Measurements from ENCODE around the gene KDM2B. TPM values are rescaled to one million over a fixed set of nuclear protein-coding genes. Genes with fewer than 3 reads are reported as not detected.

KDM2B gene
- total and polyA plus RNA-seq, 2 of the 8 experiments (the other 6 are each of a cell fraction or from before 2014, with no cell fraction given), result 111 to 162 TPM

GRCh38 chr12:121520119-121520518 lies 60.7 kb downstream of the KDM2B start:
- H3K18ac ChIP-seq (ENCODE audit: extremely low read depth, low read length), result no peak overlapping the region
- FAIRE-seq, result no peak
- H3K4ac ChIP-seq (replicated peaks; ENCODE audit: insufficient read length, low read depth, low read length), result no peak overlapping the region
- no peak overlapping the region for H3K9ac ChIP-seq (replicated peaks in 1 of 4; ENCODE audit: extremely low read depth in 1 of 4, low read depth in 3 of 4, low read length in 3 of 4)
- H3K56ac ChIP-seq (replicated peaks; ENCODE audit: insufficient read length, low read depth, low read length), result no peak overlapping the region
- H3K36me3 ChIP-seq (ENCODE audit: control insufficient read depth in 2 of 4, insufficient read depth in 4 of 4, low read length in 3 of 4), result peaks cover 9 to 41% (median 19%) of the 10 kb centered on the region in 4 experiments; a peak in 5 of 8 replicates
- no peaks in the 10 kb centered on the region for H3K23me2 ChIP-seq (ENCODE audit: low read depth, low read length)
- H2BK120ac ChIP-seq (replicated peaks; ENCODE audit: low read depth, low read length), result no peak overlapping the region
- peaks cover 0 to 29% of the 10 kb centered on the region in 2 experiments; a peak in 1 of 4 replicates for H3K79me2 ChIP-seq (ENCODE audit: control insufficient read depth in 1 of 2, insufficient read depth in 2 of 2, low read length in 2 of 2)
- TF ChIP-seq BRCA1 (IDR thresholded peaks at IDR 0.05; ENCODE audit: low read depth, low read length) (no peak), EZH2 (IDR thresholded peaks at IDR 0.05; ENCODE audit: low read depth, low read length, severe bottlenecking) (no peak), NANOG (IDR thresholded peaks at IDR 0.05; ENCODE audit: insufficient read depth, low read depth, low read length, poor library complexity, severe bottlenecking) (no peak), RFX5 (IDR thresholded peaks at IDR 0.05; ENCODE audit: borderline replicate concordance, low read depth, low read length) (no peak), BCL11A (IDR thresholded peaks at IDR 0.05; ENCODE audit: low read depth in 2 of 2, low read length in 2 of 2) (no peak), SIRT6 (IDR thresholded peaks at IDR 0.05; ENCODE audit: low read length) (no peak), KDM4A (IDR thresholded peaks at IDR 0.05; ENCODE audit: low read depth, low read length, severe bottlenecking) (no peak), CREB1 (IDR thresholded peaks at IDR 0.05) (no peak), CTBP2 (IDR thresholded peaks at IDR 0.05; ENCODE audit: borderline replicate concordance, insufficient read depth, insufficient read length, low read length) (no peak)
- TF ChIP-seq, protein P1, sequence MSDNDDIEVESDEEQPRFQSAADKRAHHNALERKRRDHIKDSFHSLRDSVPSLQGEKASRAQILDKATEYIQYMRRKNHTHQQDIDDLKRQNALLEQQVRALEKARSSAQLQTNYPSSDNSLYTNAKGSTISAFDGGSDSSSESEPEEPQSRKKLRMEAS (IDR thresholded peaks at IDR 0.05), result no peak
- ChIA-PET CTCF (ENCODE audit: partially characterized antibody) (no interaction called here), POLR2A (ENCODE audit: partially characterized antibody) (interaction anchor here (1.1 kb wide), 1 partner anchor 63 kb away, joined by 3 read pairs; no protein-coding TSS in a partner anchor)
- peaks cover 15% of the 10 kb centered on the region for H3K79me1 ChIP-seq (ENCODE audit: low read depth, low read length)
- H2AFZ ChIP-seq (ENCODE audit: low read length), result no peak overlapping the region
- H3K4me3 ChIP-seq (ENCODE audit: extremely low read depth in 1 of 4, insufficient read depth in 2 of 4, low read depth in 3 of 4, low read length in 4 of 4), result no peak overlapping the region
- H4K91ac ChIP-seq (replicated peaks; ENCODE audit: insufficient read length, low read length), result no peak overlapping the region
- no peak overlapping the region for H3K4me2 ChIP-seq (ENCODE audit: insufficient read depth in 1 of 2, low read depth in 2 of 2, low read length in 2 of 2)
- H2AK5ac ChIP-seq (ENCODE audit: low read depth, low read length), result no peak overlapping the region
- 97% methylated on average over 13 of the region's 13 CpGs; no CpG with 5 or more reads in 1 of the 2 experiments for WGBS, 2 experiments (ENCODE audit: extremely low coverage in 1 of 2, insufficient coverage in 1 of 2, insufficient read length in 1 of 2, insufficient replicate concordance in 2 of 2, low coverage in 1 of 2, low lambda C conversion rate in 2 of 2, missing lambda C conversion rate in 1 of 2)
- no peak overlapping the region for H3K14ac ChIP-seq (ENCODE audit: insufficient read length)
- no peak overlapping the region for H2BK15ac ChIP-seq (ENCODE audit: low read length)
- H3K27me3 ChIP-seq (replicated peaks in 1 of 4; ENCODE audit: control insufficient read depth in 3 of 4, extremely low read depth in 1 of 4, insufficient read depth in 3 of 4, low read length in 3 of 4), result no peaks in the 10 kb centered on the region; a peak in 1 of 7 replicates
- H2BK5ac ChIP-seq (ENCODE audit: low read depth, low read length), result no peak overlapping the region
- no peaks in the 10 kb centered on the region for H3K9me3 ChIP-seq (ENCODE audit: insufficient read depth in 2 of 2, low read depth in 1 of 2, low read length in 1 of 2)
- no peak overlapping the region for H2BK12ac ChIP-seq (ENCODE audit: low read depth, low read length)
- no peak for DNase-seq (ENCODE audit: low read depth in 1 of 2, low spot score in 2 of 2)
- no peak overlapping the region for H3K23ac ChIP-seq (ENCODE audit: insufficient read length)
- H4K5ac ChIP-seq (ENCODE audit: insufficient read length, low read depth, low read length), result no peak overlapping the region
- no peak overlapping the region for H4K8ac ChIP-seq (ENCODE audit: extremely low read depth, insufficient read depth, low read length)
- H4K20me1 ChIP-seq (replicated peaks in 1 of 2; ENCODE audit: control insufficient read depth in 1 of 2, insufficient read depth in 2 of 2, low read length in 2 of 2), result peaks cover 6 to 27% of the 10 kb centered on the region in 2 experiments
- H3K27ac ChIP-seq (ENCODE audit: low read depth, low read length), result no peak overlapping the region
- peaks cover 0 to 8% (median 0%) of the 10 kb centered on the region in 4 experiments; a peak in 2 of 7 replicates for H3K4me1 ChIP-seq (replicated peaks in 1 of 4; ENCODE audit: control insufficient read depth in 3 of 4, insufficient read depth in 4 of 4, low read length in 3 of 4)
- H2BK20ac ChIP-seq (ENCODE audit: low read length), result no peak overlapping the region
